Choroid plexus epithelial cell (primary cell): ENCODE data around the gene HEPN1.
"Not testable (repeated sequence)": the region's sequence is repeated elsewhere in the genome, so short reads cannot be mapped to it uniquely, and the experiment has no call there.

ENCODE experiments used
- DNase-seq: peaks from one replicate; pipeline ENCODE4 v3.0.0-alpha.2; 2010; ENCODE audit warnings: low read depth
- H3K4me3 ChIP-seq: 2 replicates; pipeline ENCODE4 v1.5.1; 2011; ENCODE audit warnings: low read depth, mild to moderate bottlenecking, control low read depth, low read length, moderate library complexity
- CTCF ChIP-seq: conservative IDR thresholded peaks from 2 replicates; pipeline ENCODE4 v1.5.1; 2011; ENCODE audit warnings: low read depth, mild to moderate bottlenecking, control low read depth, inconsistent platforms, low read length, moderate library complexity

HEPN1 gene

GRCh38 chr11:124950601-124951330 lies 31.7 kb downstream of the HEPN1 start:
- no peak for TF ChIP-seq CTCF
- no peak for DNase-seq
- H3K4me3 ChIP-seq, result no peak overlapping the region

GRCh38 chr11:124951341-124951740 lies 32.3 kb downstream of the HEPN1 start:
- DNase-seq, result no peak
- H3K4me3 ChIP-seq, result no peak overlapping the region
- no peak for TF ChIP-seq CTCF

- no peak for TF ChIP-seq CTCF
- peak within 1 kb of the TSS; percentile 82 for H3K4me3 ChIP-seq
- peak; percentile 97 for DNase-seq
These were observed 34.9 kb downstream of the HEPN1 start, which contains the start of gene CCDC15 for GRCh38 chr11:124953753-124954589. TSS of gene CCDC15 (plus strand) at chr11:124954202. CDS start at chr11:124954733, 531 bp downstream.

- peak overlapping the region; percentile 82 for H3K4me3 ChIP-seq
- DNase-seq, result no peak
- TF ChIP-seq CTCF, result no peak
These were observed 35.5 kb downstream of the HEPN1 start for GRCh38 chr11:124954590-124954955.

- DNase-seq, result no peak
- no peak for TF ChIP-seq CTCF
- H3K4me3 ChIP-seq, result no peak overlapping the region
These were observed 36.0 kb downstream of the HEPN1 start for GRCh38 chr11:124955035-124955434.

GRCh38 chr11:124961972-124962609 lies 43.0 kb downstream of the HEPN1 start:
- peak; percentile 74 for TF ChIP-seq CTCF
- no peak overlapping the region for H3K4me3 ChIP-seq
- peak; percentile 93 for DNase-seq

GRCh38 chr11:124968197-124968596 lies 49.1 kb downstream of the HEPN1 start:
- not testable (repeated sequence) for DNase-seq, H3K4me3 ChIP-seq
